ENCODE results near the gene TMEM151B. TPM values are rescaled to one million over a fixed set of nuclear protein-coding genes. Genes with fewer than 3 reads are reported as not detected.

TMEM151B gene
- total RNA-seq, 1 donor from 2014 or later: not detected

DNA sequence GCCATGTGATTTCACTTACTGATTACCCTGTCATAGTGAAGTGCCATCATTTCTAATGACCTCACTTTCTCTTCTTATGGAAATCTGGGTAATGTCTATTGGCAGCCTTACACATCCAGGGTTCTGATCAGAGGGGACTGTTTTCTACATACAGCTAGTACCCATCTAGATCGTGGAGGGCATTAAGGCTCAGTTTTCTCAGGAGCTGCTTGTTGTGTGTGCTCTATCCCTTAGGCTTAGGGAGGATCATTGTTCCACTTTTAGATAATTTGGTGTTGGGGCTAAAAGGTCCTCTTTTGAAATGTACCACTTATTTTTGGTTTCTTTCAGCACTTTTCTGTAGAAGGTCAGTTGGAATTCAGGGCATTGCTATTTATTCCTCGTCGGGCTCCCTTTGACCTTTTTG is 19.5 kb upstream of the TMEM151B start:
- Mint-ChIP-seq H3K36me3 (ENCODE audit: low read depth) (peaks cover 90% of the 10 kb centered on the region), H3K4me1 (peaks cover 83% of the 10 kb centered on the region), H3K9me3 (no peaks in the 10 kb centered on the region), H3K4me3 (no peak overlapping the region), H3K27me3 (no peaks in the 10 kb centered on the region), H3K27ac (peak overlapping the region; percentile 99)
- TF ChIP-seq, protein P1, sequence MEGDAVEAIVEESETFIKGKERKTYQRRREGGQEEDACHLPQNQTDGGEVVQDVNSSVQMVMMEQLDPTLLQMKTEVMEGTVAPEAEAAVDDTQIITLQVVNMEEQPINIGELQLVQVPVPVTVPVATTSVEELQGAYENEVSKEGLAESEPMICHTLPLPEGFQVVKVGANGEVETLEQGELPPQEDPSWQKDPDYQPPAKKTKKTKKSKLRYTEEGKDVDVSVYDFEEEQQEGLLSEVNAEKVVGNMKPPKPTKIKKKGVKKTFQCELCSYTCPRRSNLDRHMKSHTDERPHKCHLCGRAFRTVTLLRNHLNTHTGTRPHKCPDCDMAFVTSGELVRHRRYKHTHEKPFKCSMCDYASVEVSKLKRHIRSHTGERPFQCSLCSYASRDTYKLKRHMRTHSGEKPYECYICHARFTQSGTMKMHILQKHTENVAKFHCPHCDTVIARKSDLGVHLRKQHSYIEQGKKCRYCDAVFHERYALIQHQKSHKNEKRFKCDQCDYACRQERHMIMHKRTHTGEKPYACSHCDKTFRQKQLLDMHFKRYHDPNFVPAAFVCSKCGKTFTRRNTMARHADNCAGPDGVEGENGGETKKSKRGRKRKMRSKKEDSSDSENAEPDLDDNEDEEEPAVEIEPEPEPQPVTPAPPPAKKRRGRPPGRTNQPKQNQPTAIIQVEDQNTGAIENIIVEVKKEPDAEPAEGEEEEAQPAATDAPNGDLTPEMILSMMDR (IDR thresholded peaks at IDR 0.05): no peak
- intact Hi-C loops (cut with micrococcal nuclease): no loop called here
- ATAC-seq (ENCODE audit: low read depth) (no peak), DNase-seq (no peak)
- POLR2A ChIA-PET: interaction anchor here (0.7 to 1.5 kb wide), 2 partner anchors 14 to 51 kb away, joined by 4 to 8 read pairs; no protein-coding TSS in a partner anchor
- CTCF ChIA-PET: interaction anchor here (1.3 to 1.6 kb wide), 2 partner anchors 12 to 13 kb away, joined by 3 to 5 read pairs; no protein-coding TSS in a partner anchor

DNA sequence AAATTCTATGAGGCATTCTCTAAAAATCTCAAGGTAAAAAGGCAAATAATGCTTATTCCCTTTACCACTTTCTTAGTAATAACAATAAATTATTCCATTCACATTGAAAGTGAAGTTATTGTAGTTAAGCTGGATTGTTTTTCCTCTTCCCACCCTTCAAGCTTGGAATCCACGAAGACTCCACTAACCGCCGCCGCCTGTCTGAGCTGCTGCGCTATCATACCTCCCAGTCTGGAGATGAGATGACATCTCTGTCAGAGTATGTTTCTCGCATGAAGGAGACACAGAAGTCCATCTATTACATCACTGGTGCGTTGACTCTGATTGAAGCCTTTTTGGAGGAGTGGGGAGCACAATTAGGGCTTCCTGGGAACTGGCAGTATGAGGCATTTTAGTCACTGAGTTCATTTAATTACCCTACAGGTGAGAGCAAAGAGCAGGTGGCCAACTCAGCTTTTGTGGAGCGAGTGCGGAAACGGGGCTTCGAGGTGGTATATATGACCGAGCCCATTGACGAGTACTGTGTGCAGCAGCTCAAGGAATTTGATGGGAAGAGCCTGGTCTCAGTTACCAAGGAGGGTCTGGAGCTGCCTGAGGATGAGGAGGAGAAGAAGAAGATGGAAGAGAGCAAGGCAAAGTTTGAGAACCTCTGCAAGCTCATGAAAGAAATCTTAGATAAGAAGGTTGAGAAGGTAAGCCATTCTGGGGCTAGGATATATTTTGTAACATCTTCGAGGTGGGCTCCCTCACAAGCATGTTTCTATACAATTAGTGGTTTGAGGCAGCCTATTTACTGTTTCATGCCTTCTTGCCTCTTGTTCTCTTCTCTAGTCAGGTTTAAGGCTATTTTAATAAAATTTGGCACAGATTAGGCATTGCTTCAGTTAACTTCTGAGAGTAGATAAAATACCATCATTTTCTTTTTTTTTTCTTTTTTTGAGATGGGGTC is 18.4 kb upstream of the TMEM151B start:
- no peak for ATAC-seq (ENCODE audit: low read depth)
- Mint-ChIP-seq H3K36me3 (ENCODE audit: low read depth) (peaks cover 95% of the 10 kb centered on the region), H3K4me3 (peak overlapping the region; percentile 19)

DNA sequence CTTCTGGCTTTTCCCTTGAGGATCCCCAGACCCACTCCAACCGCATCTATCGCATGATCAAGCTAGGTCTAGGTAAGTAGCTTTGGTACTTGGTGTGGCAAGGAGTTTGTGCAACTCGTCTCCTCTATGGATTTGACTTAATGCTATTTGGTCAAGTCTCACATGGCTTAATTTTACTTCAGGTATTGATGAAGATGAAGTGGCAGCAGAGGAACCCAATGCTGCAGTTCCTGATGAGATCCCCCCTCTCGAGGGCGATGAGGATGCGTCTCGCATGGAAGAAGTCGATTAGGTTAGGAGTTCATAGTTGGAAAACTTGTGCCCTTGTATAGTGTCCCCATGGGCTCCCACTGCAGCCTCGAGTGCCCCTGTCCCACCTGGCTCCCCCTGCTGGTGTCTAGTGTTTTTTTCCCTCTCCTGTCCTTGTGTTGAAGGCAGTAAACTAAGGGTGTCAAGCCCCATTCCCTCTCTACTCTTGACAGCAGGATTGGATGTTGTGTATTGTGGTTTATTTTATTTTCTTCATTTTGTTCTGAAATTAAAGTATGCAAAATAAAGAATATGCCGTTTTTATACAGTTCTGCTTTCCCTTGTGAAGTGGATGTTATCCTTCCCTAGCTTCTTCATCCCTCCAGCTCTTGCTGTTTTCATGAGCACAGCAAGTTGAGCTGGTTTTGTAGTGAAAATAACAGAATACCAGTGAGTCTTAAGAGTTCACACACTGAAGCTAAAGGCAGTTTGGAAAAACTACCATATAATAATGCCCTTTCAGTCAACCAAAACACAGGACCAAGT is 16.7 kb upstream of the TMEM151B start:
- intact Hi-C loops (cut with micrococcal nuclease): no loop called here
- POLR2A ChIA-PET: interaction anchor here (0.7 to 13.7 kb wide), 3 partner anchors 8 to 32 kb away, joined by 3 to 549 read pairs (median 72); partner anchors contain the start of genes HSP90AB1 and NFKBIE
- TF ChIP-seq, protein P1 (IDR thresholded peaks at IDR 0.05): no peak
- Mint-ChIP-seq H3K4me1 (peaks cover 87% of the 10 kb centered on the region), H3K9me3 (no peaks in the 10 kb centered on the region), H3K4me3 (peak overlapping the region; percentile 19), H3K27me3 (no peaks in the 10 kb centered on the region), H3K36me3 (ENCODE audit: low read depth) (peaks cover 91% of the 10 kb centered on the region), H3K27ac (peak overlapping the region; percentile 53)
- no peak for ATAC-seq (ENCODE audit: low read depth)
- DNase-seq: no peak
- CTCF ChIA-PET: interaction anchor here (0.7 to 2.3 kb wide), 2 partner anchors 10 to 80 kb away, joined by 3 to 12 read pairs; no protein-coding TSS in a partner anchor

More for the DNA sequence above, 18.4 kb upstream of the TMEM151B start:
- ChIA-PET CTCF (interaction anchor here (1.3 to 1.6 kb wide), 2 partner anchors 10 to 14 kb away, joined by 3 to 5 read pairs; no protein-coding TSS in a partner anchor), POLR2A (interaction anchor here (0.7 to 1.5 kb wide), 2 partner anchors 13 to 527 kb away, joined by 3 to 8 read pairs; no protein-coding TSS in a partner anchor)
- DNase-seq: no peak
- H3K9me3 Mint-ChIP-seq: no peaks in the 10 kb centered on the region
- intact Hi-C loops (cut with micrococcal nuclease): no loop called here
- peaks cover 88% of the 10 kb centered on the region for H3K4me1 Mint-ChIP-seq
- no peaks in the 10 kb centered on the region for H3K27me3 Mint-ChIP-seq
- TF ChIP-seq, protein P1 (IDR thresholded peaks at IDR 0.05): no peak
- H3K27ac Mint-ChIP-seq: peak overlapping the region; percentile 48

DNA sequence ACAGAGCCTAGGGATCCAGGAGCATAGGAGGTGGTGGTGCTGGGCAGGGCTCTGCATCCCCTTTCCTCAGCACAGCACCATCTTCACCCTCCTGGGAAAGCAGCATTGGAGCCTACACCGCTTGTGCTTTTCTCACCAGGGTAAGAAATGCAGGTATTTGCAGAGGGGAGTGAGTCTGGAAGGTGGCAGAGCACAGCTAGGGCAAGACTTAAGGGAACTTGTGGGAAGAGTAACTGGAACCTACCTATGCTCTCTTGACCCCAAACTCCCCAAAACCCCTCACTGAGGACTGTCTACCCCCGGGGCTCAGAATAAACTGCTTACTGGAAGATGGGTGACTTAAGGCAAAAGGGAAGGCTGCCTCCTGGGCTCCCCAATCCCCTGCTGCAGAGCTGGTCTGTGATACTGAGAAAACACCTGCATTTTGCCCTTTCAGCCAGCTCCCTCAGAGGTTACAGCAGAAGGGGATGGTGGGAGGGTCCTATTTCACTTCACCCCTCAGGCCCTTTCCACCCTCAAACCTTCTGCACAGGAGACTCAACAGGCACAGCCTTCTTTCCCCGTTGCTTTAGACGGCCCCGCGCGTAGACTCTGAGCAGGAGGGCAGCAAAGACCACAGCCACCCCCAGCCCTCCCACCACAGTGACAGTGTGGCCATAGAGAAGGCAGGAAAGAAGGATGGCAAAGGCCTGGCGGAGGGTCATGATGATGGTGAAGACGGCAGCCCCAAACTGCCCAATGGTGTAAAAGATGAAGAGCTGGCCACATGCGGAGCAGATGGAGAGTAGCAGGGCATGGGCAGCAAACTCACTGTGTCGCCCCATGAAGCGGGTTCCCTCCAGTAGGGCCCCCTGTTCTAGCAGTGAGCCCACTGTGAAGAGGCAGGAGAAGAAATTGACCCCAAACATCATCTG is 15.8 kb upstream of the TMEM151B start:
- peaks cover 91% of the 10 kb centered on the region for H3K36me3 Mint-ChIP-seq (ENCODE audit: low read depth)
- peaks cover 87% of the 10 kb centered on the region for H3K4me1 Mint-ChIP-seq
- peak overlapping the region; percentile 92 for H3K4me3 Mint-ChIP-seq
- intact Hi-C loops (cut with micrococcal nuclease): no loop called here
- no peaks in the 10 kb centered on the region for H3K9me3 Mint-ChIP-seq
- ATAC-seq (ENCODE audit: low read depth) (no peak), DNase-seq (no peak)
- TF ChIP-seq, protein P1 (IDR thresholded peaks at IDR 0.05): no peak
- ChIA-PET POLR2A (interaction anchor here (0.7 to 13.7 kb wide), 5 partner anchors 9 to 33 kb away, joined by 3 to 549 read pairs (median 8); partner anchors contain the start of genes HSP90AB1, NFKBIE and SLC29A1), CTCF (interaction anchor here (0.8 to 2.3 kb wide), 3 partner anchors 9 to 51 kb away, joined by 3 to 12 read pairs (median 3); no protein-coding TSS in a partner anchor)
- no peaks in the 10 kb centered on the region for H3K27me3 Mint-ChIP-seq
- peak overlapping the region; percentile 93 for H3K27ac Mint-ChIP-seq
